Measurements from ENCODE around the gene PTPRN2.

PTPRN2 gene

GRCh38 chr7:157768198-157768597 is 819.4 kb downstream of the PTPRN2 start:
- Mint-ChIP-seq H3K4me1 (ENCODE audit: low read depth) (no peaks in the 10 kb centered on the region), H3K36me3 (ENCODE audit: low read depth) (no peaks in the 10 kb centered on the region), H3K9me3 (peaks cover 14% of the 10 kb centered on the region), H3K27me3 (peaks cover 26% of the 10 kb centered on the region), H3K27ac (no peak overlapping the region), H3K4me3 (no peak overlapping the region)
- DNase-seq: no peak

GRCh38 chr7:157767506-157768197 is 820.0 kb downstream of the PTPRN2 start:
- H3K36me3 Mint-ChIP-seq (ENCODE audit: low read depth): no peaks in the 10 kb centered on the region
- H3K4me3 Mint-ChIP-seq: no peak overlapping the region
- H3K9me3 Mint-ChIP-seq: peaks cover 14% of the 10 kb centered on the region
- peaks cover 26% of the 10 kb centered on the region for H3K27me3 Mint-ChIP-seq
- no peaks in the 10 kb centered on the region for H3K4me1 Mint-ChIP-seq (ENCODE audit: low read depth)
- no peak overlapping the region for H3K27ac Mint-ChIP-seq
- no peak for DNase-seq

- Mint-ChIP-seq H3K4me1 (ENCODE audit: low read depth) (no peaks in the 10 kb centered on the region), H3K27ac (no peak overlapping the region), H3K27me3 (peaks cover 18% of the 10 kb centered on the region), H3K36me3 (ENCODE audit: low read depth) (no peaks in the 10 kb centered on the region), H3K4me3 (no peak overlapping the region), H3K9me3 (peaks cover 7% of the 10 kb centered on the region)
- no peak for DNase-seq
Measured at GRCh38 chr7:157766098-157766497, 821.5 kb downstream of the PTPRN2 start.

DNA sequence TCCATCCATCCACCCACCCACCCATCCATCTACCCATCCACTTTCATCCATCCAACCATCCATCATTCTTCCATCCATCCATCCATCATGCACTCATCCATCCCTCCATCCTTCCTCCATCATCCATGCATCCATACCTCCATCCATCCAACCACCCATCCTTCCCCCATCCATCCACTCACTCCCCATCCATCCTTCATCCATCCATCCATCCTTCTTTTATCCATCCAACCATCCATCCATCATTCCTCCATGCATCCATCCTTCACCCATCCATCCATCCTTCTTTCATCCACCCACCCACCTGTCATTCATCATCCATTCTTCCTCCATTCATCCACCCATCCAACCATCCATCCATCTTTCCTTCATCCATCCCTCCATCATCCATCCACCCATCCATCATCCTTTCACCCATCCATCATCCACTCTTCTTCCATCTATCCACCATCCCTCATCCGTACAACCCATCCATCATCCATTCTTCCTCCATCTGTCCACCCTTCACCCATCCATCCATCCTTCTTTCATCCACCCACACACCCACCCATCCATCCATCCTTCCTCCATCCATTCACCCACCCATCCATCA is 822.6 kb downstream of the PTPRN2 start:
- no peak overlapping the region for H3K27ac Mint-ChIP-seq
- no peak overlapping the region for H3K4me3 Mint-ChIP-seq
- H3K4me1 Mint-ChIP-seq (ENCODE audit: low read depth): peaks cover 5% of the 10 kb centered on the region
- peaks cover 26% of the 10 kb centered on the region for H3K27me3 Mint-ChIP-seq
- DNase-seq: no peak
- peaks cover 7% of the 10 kb centered on the region for H3K9me3 Mint-ChIP-seq
- H3K36me3 Mint-ChIP-seq (ENCODE audit: low read depth): no peaks in the 10 kb centered on the region

DNA sequence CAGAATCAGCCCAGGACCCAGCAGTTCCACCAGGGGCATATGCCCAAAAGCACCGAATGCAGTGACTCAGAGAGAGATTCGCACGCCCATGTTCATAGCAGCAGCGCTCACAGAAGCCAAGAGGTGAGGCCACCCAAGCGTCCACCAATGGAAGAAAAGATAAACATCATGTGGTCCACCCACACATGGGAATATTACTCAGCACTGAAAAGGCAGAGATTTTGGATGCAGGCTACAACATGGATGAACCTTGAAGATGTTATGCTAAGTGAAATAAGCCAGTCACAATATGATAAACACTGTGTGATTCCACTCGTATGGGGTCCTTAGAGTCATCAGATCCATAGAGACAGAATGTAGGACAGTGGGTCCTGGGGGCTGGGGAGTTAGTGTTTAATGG is 823.4 kb downstream of the PTPRN2 start:
- no peak overlapping the region for H3K4me3 Mint-ChIP-seq
- no peak for DNase-seq
- H3K36me3 Mint-ChIP-seq (ENCODE audit: low read depth): no peaks in the 10 kb centered on the region
- no peak overlapping the region for H3K27ac Mint-ChIP-seq
- peaks cover 7% of the 10 kb centered on the region for H3K9me3 Mint-ChIP-seq
- peaks cover 5% of the 10 kb centered on the region for H3K4me1 Mint-ChIP-seq (ENCODE audit: low read depth)
- peaks cover 21% of the 10 kb centered on the region for H3K27me3 Mint-ChIP-seq

DNA sequence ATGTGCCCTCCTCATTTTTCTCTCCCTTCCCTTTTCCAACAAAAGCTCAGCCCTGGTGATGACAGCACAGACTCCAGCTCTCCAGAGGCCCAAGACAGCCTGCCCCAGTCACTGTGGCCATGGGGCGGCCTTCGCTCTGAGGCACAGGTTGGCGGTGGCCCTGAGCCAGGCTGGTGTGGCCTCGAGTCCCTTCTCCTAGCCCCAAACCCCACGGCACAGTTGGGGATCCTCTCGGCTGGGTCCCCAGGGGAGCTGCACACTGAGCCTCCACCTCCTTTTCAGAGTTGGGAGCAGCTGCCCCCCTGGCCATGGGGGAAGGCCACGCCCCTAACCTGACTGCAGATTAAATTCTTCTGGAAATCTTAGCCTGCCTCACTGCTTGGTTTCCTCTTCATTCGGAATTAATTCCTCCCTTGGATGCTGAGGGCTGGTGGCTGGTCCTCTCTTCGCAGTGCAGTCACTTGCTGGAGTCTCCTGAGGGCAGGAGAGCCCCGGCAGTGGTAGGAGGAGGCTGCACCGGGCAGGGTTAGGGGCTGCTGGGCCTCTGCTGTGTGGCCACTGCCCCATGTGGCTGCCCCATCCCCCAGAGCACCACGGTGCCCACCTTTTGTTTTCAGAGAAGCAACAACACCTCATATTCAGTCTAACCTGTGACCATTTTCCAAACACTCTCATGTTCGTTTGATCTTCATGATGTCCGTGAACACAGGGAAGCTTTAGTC is 824.2 kb downstream of the PTPRN2 start:
- Mint-ChIP-seq H3K36me3 (ENCODE audit: low read depth) (no peaks in the 10 kb centered on the region), H3K4me1 (ENCODE audit: low read depth) (peaks cover 5% of the 10 kb centered on the region), H3K4me3 (no peak overlapping the region), H3K9me3 (peaks cover 7% of the 10 kb centered on the region), H3K27me3 (peaks cover 16% of the 10 kb centered on the region), H3K27ac (no peak overlapping the region)
- DNase-seq: no peak

DNA sequence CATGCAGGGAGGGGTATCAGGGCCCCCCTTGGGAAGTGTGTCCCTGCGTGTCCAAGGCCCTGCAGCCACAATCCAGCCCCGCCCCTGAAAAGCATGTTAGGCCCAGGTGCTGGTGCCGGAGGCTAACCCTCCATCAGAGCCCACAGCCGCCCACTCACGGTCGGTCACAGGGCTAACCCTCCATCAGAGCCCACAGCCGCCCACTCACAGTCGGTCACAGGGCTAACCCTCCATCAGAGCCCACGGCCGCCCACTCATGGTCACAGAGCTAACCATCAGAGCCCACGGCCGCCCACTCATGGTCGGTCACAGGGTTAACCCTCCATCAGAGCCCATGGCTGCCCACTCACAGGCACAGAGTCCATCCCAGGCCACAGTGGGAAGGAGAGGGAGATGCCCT is 824.8 kb downstream of the PTPRN2 start:
- H3K27ac Mint-ChIP-seq: no peak overlapping the region
- H3K9me3 Mint-ChIP-seq: peaks cover 7% of the 10 kb centered on the region
- H3K4me3 Mint-ChIP-seq: no peak overlapping the region
- peaks cover 5% of the 10 kb centered on the region for H3K4me1 Mint-ChIP-seq (ENCODE audit: low read depth)
- H3K36me3 Mint-ChIP-seq (ENCODE audit: low read depth): no peaks in the 10 kb centered on the region
- H3K27me3 Mint-ChIP-seq: peaks cover 14% of the 10 kb centered on the region
- DNase-seq: no peak

GRCh38 chr7:157760004-157760730 is 827.5 kb downstream of the PTPRN2 start:
- DNase-seq: no peak
- no peak overlapping the region for H3K27ac Mint-ChIP-seq
- H3K9me3 Mint-ChIP-seq: peaks cover 4% of the 10 kb centered on the region
- no peak overlapping the region for H3K4me3 Mint-ChIP-seq
- peaks cover 8% of the 10 kb centered on the region for H3K27me3 Mint-ChIP-seq
- peaks cover 5% of the 10 kb centered on the region for H3K4me1 Mint-ChIP-seq (ENCODE audit: low read depth)
- no peaks in the 10 kb centered on the region for H3K36me3 Mint-ChIP-seq (ENCODE audit: low read depth)

- no peak for DNase-seq
- Mint-ChIP-seq H3K36me3 (ENCODE audit: low read depth) (no peaks in the 10 kb centered on the region), H3K4me3 (no peak overlapping the region), H3K27me3 (peaks cover 8% of the 10 kb centered on the region), H3K4me1 (ENCODE audit: low read depth) (peaks cover 5% of the 10 kb centered on the region), H3K9me3 (peaks cover 3% of the 10 kb centered on the region), H3K27ac (no peak overlapping the region)
Measured at GRCh38 chr7:157759246-157759805, 828.3 kb downstream of the PTPRN2 start.

DNA sequence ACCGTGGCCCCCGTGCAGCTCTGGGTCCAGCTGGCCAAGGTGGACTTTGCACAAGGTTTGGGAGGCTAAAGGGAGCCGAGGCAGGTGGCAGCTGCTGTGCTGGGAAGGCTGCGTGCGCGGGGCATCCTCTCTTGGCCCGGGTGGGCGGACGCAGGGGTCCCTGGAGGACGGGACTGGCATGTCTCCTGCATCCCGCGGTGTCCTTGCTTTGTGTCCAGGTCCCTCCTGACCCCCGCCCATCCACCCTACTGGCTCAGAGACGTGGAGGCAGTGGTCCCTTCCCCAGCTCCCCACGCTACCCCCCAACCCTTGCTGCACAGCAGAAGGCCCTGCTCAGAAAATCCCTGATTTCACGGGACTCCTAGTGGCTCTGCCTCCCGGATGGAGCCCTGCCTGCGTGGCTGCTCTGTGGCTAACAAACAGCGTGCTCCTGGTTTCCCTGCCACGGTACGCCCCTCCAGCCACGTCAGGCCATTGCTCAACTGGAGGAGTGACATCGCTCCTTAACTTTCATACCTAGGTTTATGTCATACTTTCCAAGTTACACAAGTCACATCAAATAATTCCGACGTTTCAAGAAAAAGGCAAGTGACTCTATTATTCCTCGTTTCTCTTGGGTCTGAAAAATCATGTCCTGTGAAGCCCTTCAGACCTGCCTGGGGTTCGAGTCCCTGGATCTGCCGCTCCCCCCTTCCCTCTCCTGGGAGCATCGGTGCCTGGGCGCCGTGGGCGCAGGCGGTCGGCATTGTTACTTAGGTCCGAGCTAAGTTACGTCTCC is 829.0 kb downstream of the PTPRN2 start:
- no peak overlapping the region for H3K4me3 Mint-ChIP-seq
- no peak for DNase-seq
- H3K9me3 Mint-ChIP-seq: no peaks in the 10 kb centered on the region
- H3K4me1 Mint-ChIP-seq (ENCODE audit: low read depth): peaks cover 5% of the 10 kb centered on the region
- H3K27me3 Mint-ChIP-seq: peaks cover 8% of the 10 kb centered on the region
- H3K27ac Mint-ChIP-seq: no peak overlapping the region
- H3K36me3 Mint-ChIP-seq (ENCODE audit: low read depth): no peaks in the 10 kb centered on the region

GRCh38 chr7:157757776-157758467 is 829.7 kb downstream of the PTPRN2 start:
- no peaks in the 10 kb centered on the region for H3K36me3 Mint-ChIP-seq (ENCODE audit: low read depth)
- no peak overlapping the region for H3K4me3 Mint-ChIP-seq
- DNase-seq: no peak
- peaks cover 5% of the 10 kb centered on the region for H3K4me1 Mint-ChIP-seq (ENCODE audit: low read depth)
- no peak overlapping the region for H3K27ac Mint-ChIP-seq
- peaks cover 8% of the 10 kb centered on the region for H3K27me3 Mint-ChIP-seq
- no peaks in the 10 kb centered on the region for H3K9me3 Mint-ChIP-seq

- H3K4me1 Mint-ChIP-seq (ENCODE audit: low read depth): peaks cover 5% of the 10 kb centered on the region
- peaks cover 8% of the 10 kb centered on the region for H3K27me3 Mint-ChIP-seq
- no peaks in the 10 kb centered on the region for H3K9me3 Mint-ChIP-seq
- no peak for DNase-seq
- H3K27ac Mint-ChIP-seq: no peak overlapping the region
- no peaks in the 10 kb centered on the region for H3K36me3 Mint-ChIP-seq (ENCODE audit: low read depth)
- H3K4me3 Mint-ChIP-seq: no peak overlapping the region
Measured at GRCh38 chr7:157757211-157757610, 830.4 kb downstream of the PTPRN2 start.

- H3K27ac Mint-ChIP-seq: no peak overlapping the region
- DNase-seq: no peak
- no peaks in the 10 kb centered on the region for H3K36me3 Mint-ChIP-seq (ENCODE audit: low read depth)
- H3K27me3 Mint-ChIP-seq: peaks cover 7% of the 10 kb centered on the region
- peaks cover 5% of the 10 kb centered on the region for H3K4me1 Mint-ChIP-seq (ENCODE audit: low read depth)
- no peaks in the 10 kb centered on the region for H3K9me3 Mint-ChIP-seq
- H3K4me3 Mint-ChIP-seq: no peak overlapping the region
Measured at GRCh38 chr7:157755741-157756140, 831.9 kb downstream of the PTPRN2 start.

Measured in activated T-cell treated with anti-CD3 and anti-CD28 coated beads, Interleukin-2, amount 50 U/mL, for 24 hours (primary cell).